Lower leg skin (tissue), 3 donors: ENCODE results near the gene NCOA4.

Source experiments
- POLR2A ChIP-seq, 2 donors: fragments of 450-650 bp; IDR thresholded peaks; one replicate each; pipeline ENCODE4 v1.6.1; 2016 to 2017; ENCODE audit warnings: antibody characterized with exemption in 2 of 2, mild to moderate bottlenecking in 1 of 2, moderate library complexity in 1 of 2
- TF ChIP-seq, protein P1 (sequence below), 3 donors: fragments of 450-650 bp; IDR thresholded peaks; one replicate each; pipeline ENCODE4 v1.5.1; 2016; ENCODE audit warnings: antibody characterized with exemption in 3 of 3, mild to moderate bottlenecking in 3 of 3, moderate library complexity in 2 of 3

DNA sequence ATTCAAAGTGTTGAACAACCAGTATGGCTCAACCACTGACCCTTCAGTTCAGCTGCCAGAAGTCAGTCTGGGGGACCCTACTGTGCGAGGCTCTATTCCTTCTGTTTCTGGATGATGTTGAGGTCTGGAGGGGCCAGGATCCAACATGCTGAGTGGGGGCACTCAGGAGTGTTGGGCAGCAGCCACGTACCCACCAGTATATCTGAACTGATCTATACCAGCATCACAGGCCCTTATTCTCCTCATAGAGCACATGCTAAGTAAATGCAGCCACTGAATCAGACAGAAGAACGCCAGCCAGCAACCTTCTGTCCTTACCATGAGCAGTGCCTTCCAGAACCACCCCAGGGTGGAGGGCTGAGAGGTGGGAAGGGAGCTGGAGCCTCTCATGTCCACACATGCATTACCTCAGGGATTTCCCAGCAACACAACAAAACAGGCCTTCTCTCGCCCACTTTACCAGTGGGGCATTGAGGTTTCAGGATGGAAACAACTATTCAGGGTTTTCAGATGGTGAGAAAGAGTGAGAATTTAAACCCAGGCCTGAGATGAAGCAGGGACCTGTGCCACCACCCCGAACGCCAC is 22.5 kb upstream of the NCOA4 start:
- TF ChIP-seq, protein P1, sequence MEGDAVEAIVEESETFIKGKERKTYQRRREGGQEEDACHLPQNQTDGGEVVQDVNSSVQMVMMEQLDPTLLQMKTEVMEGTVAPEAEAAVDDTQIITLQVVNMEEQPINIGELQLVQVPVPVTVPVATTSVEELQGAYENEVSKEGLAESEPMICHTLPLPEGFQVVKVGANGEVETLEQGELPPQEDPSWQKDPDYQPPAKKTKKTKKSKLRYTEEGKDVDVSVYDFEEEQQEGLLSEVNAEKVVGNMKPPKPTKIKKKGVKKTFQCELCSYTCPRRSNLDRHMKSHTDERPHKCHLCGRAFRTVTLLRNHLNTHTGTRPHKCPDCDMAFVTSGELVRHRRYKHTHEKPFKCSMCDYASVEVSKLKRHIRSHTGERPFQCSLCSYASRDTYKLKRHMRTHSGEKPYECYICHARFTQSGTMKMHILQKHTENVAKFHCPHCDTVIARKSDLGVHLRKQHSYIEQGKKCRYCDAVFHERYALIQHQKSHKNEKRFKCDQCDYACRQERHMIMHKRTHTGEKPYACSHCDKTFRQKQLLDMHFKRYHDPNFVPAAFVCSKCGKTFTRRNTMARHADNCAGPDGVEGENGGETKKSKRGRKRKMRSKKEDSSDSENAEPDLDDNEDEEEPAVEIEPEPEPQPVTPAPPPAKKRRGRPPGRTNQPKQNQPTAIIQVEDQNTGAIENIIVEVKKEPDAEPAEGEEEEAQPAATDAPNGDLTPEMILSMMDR (IDR thresholded peaks at IDR 0.05) = no peak
- TF ChIP-seq POLR2A (IDR thresholded peaks at IDR 0.05) = no peak
